Thyroid gland (tissue), 4 donors: ENCODE results near the gene SPTBN1.

Experiments used
- POLR2A ChIP-seq, 2 donors: fragments of 450-650 bp; IDR thresholded peaks; one replicate each; pipeline ENCODE4 v1.6.1; 2017; ENCODE audit warnings: antibody characterized with exemption in 2 of 2, mild to moderate bottlenecking in 2 of 2, moderate library complexity in 1 of 2
- TF ChIP-seq, protein P1 (sequence below), 6 experiments: fragments of 200-600 bp in 3 of 6; fragments of 450-650 bp in 3 of 6; sonication (generic) in 3 of 6; IDR thresholded peaks; one replicate each; pipeline ENCODE4 v1.5.1; 2016 to 2019; ENCODE audit warnings: antibody characterized with exemption in 6 of 6, mild to moderate bottlenecking in 2 of 6, inconsistent platforms in 1 of 6, moderate library complexity in 1 of 6

DNA sequence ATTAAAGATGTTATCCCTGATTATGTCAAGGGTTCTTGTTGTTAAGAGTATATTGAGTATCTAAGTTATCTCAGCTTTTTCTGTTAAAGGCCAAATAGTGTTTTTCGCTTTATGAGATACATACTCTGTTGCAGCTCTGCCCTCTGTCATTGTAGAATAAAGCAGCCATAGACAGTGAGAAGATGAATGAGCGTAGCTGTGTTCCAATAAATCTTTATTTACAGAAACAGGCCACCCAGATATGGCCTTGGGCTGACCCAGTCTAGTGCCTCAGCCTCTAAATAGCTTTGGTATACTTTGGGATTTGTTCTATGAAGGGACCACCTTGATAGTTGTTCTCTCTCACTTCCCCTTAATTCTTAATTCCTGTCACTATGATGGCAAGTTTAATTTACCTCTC is 194.5 kb downstream of the SPTBN1 start:
- TF ChIP-seq POLR2A (IDR thresholded peaks at IDR 0.05), result no peak
- TF ChIP-seq, protein P1, sequence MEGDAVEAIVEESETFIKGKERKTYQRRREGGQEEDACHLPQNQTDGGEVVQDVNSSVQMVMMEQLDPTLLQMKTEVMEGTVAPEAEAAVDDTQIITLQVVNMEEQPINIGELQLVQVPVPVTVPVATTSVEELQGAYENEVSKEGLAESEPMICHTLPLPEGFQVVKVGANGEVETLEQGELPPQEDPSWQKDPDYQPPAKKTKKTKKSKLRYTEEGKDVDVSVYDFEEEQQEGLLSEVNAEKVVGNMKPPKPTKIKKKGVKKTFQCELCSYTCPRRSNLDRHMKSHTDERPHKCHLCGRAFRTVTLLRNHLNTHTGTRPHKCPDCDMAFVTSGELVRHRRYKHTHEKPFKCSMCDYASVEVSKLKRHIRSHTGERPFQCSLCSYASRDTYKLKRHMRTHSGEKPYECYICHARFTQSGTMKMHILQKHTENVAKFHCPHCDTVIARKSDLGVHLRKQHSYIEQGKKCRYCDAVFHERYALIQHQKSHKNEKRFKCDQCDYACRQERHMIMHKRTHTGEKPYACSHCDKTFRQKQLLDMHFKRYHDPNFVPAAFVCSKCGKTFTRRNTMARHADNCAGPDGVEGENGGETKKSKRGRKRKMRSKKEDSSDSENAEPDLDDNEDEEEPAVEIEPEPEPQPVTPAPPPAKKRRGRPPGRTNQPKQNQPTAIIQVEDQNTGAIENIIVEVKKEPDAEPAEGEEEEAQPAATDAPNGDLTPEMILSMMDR (IDR thresholded peaks at IDR 0.05), result no peak
